ENCODE results near the gene MUC16.
"Not testable (repeated sequence)": the region's sequence is repeated elsewhere in the genome, so short reads cannot be mapped to it uniquely, and the experiment has no call there.

The MUC16 gene

GRCh38 chr19:9009935-9010651 is at the start of gene MUC16:
Gene MUC16, minus strand, starts transcription at chr19:9010409.
- DNase-seq = no peak

- no peak for DNase-seq
Observed at GRCh38 chr19:9058905-9059667, 48.9 kb upstream of the MUC16 start.

- no peak for DNase-seq
Observed at GRCh38 chr19:9057505-9058258, 47.5 kb upstream of the MUC16 start.

GRCh38 chr19:9056131-9056530 is 45.9 kb upstream of the MUC16 start:
- DNase-seq = not testable (repeated sequence)

GRCh38 chr19:9054765-9055164 is 44.6 kb upstream of the MUC16 start:
- no peak for DNase-seq

DNA sequence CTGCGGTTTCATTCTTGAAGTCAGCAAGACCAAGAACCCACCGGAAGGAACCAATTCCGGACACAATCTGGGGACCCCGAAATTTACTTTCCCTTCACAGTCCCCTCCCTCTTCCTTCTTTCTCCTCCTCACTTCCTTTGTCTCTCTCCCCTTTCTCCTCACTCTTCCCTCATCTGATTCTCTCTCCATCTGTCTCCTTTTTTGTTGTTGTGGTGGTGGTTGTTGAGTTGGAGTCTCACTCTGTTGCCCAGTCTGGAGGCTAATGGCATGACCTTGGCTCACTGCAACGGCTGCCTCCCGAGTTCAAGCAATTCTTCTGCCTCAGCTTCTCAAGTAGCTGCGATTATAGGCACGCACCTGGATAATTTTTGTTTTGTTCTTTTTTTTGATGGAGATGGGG is 44.0 kb upstream of the MUC16 start:
- no peak for DNase-seq

GRCh38 chr19:9053674-9054073 is 43.5 kb upstream of the MUC16 start:
- not testable (repeated sequence) for DNase-seq

GRCh38 chr19:9052894-9053293 is 42.7 kb upstream of the MUC16 start:
- DNase-seq = no peak

GRCh38 chr19:9046694-9047093 is 36.5 kb upstream of the MUC16 start:
- DNase-seq = no peak

DNA sequence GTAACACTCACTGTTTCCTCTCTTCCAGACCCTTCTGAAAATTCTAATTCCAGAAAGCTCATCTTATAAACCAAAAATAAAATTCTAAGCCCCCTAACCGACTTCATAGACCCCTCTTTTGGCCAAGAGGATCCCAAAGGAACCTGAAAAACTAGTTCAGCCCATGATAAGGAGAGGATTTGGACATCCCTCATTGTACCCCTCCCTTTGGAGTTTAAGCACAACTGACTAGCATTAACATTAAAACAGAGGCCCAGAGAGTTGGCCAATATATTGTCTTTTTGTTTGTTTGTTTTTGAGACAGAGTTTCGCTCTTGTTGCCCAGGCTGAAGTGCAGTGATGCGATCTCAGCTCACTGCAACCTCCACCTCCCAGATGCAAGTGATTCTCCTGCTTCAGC is 34.2 kb upstream of the MUC16 start:
- DNase-seq = no peak

DNA sequence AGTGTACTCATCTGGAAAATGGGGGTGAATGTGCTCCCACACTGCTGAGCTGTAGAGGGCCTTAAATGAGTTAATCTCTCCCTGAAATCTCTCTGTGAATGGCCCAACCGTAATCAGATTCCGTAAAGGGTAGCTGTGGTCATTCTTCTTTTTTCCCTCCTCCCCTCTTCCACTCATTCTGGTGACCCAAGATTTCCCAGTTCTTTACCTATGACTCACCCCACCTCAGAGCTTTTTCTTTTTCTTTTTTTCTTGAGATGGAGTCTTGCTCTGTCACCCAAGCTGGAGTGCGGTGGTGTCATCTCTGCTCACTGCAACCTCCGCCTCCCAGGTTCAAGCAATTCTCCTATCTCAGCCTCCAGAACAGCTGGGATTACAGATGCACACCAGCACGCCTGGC is 33.3 kb upstream of the MUC16 start:
- no peak for DNase-seq

DNA sequence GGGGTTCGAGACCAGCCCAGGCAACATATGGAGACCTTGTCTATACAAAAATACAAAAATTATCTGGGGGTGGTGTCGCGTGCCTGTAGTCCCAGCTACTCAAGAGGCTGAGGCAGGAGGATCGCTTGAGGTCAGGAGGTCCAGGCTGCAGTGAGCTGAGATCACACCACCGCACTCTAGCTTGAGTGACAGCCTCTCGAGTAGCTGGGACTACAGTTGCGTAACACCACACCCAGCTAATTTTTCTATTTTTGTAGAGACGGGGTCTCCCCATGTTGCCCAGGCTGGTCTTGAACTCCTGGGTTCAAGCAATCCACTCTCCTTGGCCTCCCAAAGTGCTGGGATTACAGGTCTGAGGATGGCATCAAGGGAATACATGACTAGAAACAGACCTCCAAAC is 30.8 kb upstream of the MUC16 start:
- no peak for DNase-seq

- no peak for DNase-seq
Observed at GRCh38 chr19:9040131-9040530, 29.9 kb upstream of the MUC16 start.

GRCh38 chr19:9039728-9040127 is 29.5 kb upstream of the MUC16 start:
- DNase-seq = no peak

DNA sequence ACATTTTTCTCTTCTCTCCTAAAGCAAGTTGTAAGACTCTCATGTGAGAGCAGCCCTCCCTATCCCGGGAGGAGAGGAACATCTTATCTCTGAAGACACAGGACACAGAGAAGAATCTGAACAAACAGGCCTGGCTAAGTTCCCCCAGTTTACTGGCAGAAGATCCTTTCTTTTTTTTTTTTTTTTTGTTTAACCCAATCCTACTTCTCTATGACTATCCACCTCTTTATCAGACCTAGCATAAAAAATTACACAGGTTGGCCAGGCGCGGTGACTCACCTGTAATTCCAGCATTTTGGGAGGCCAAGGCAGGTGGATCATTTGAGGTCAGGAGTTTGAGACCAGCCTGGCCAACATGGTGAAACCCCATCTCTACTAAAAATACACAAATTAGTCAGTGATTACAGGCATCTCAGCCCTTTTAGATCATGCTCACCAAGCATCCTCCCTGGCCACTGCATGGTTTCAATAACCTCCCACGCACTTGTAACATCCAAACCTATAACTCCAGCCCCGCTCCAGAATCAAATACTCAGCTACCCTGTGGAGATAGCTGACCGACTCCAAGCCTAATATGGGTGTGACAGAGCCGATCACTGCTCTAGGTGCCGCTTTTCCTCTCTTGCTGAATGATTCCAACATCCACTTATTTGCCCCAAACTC is 27.3 kb upstream of the MUC16 start:
- DNase-seq = no peak

GRCh38 chr19:9032136-9032631 is 22.0 kb upstream of the MUC16 start:
- DNase-seq = no peak

- no peak for DNase-seq
Observed at GRCh38 chr19:9018163-9018875, 8.1 kb upstream of the MUC16 start.

DNA sequence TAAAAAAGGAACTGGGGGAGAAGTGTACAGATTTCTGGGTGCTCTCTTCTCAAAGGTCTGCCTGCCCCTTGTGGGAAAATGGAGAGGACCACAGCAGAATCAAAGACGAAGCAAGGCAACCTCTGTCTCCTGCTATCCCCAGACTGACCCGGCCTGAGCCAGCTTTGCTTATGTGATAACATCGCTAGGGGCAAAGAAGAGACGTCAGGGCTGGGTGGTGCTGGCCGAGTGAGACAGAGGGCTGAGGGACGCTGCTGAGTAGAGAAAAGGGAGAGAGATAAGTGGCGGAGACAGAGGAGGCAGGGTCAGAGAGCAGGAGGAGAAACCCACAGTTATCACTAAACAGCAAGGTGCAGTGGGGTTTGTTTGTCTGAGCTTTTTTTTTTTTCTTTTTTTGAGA is 4.6 kb upstream of the MUC16 start:
- DNase-seq = no peak

- no peak for DNase-seq
Observed at GRCh38 chr19:9013988-9014387, 3.8 kb upstream of the MUC16 start.

DNA sequence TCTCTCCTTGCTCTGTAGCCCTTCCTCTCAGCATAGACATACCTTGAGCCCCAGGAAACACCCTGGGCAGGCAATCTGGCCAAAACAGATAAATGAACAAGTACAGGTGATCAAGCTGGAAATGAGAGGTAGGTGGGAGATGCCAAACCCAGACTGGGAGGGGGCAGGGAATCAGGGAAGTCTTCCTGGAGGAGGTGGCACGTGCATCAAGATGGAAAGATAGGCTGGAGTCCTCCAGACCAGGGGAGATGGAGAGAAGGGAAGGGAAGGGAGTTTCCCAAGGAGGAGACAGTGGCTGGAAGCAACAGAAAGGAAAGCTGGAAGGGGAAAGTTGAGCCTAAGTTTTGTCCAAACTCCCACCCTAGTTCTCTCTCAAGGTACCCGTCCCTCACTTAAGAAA is 1.7 kb upstream of the MUC16 start:
- no peak for DNase-seq

- no peak for DNase-seq
Observed at GRCh38 chr19:9010693-9011092, 484 bp upstream of the MUC16 start.

DNA sequence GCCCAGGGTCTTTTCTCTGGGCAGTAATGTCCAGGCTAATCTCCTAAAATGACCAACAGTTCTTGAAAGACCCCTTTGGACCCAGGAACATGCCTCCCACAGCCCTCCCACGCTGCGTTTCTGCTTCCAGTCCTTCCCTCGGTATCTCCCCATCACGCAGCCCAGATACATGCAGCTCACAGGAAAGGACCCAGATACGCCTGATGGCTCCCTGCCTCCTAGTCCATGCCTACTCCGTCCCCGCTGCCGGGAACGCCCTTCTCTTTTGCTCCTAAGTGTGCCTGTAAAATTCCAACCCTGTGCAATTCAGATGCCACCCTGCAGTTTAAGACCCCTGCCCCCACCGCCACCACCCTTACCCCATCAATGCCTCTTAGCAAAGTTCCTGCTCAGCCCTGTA is 778 bp downstream of the MUC16 start:
- DNase-seq = no peak

All from stimulated activated CD4-positive, alpha-beta T cell treated with anti-CD3 and anti-CD28 coated beads, Interleukin-12 subunit alpha, Interleukin-12 subunit beta, amount 100 ng/mL, for 4 hours (primary cell).